Keratinocyte (primary cell): Measurements from ENCODE around the gene ZNF564.

Experiments used
- EZH2 ChIP-seq: IDR thresholded peaks from one replicate; pipeline ENCODE4 v1.6.1; 2012; ENCODE audit warnings: inconsistent platforms, mild to moderate bottlenecking, low read length, moderate library complexity
- TF ChIP-seq, protein P1 (sequence below), 3 experiments: IDR thresholded peaks in 1 of 3; conservative IDR thresholded peaks in 1 of 3; optimal IDR thresholded peaks in 1 of 3; 2 replicates in 2 of 3; 3 replicates in 1 of 3; pipeline versions ENCODE3 to v1.5.1; 2011; ENCODE audit warnings: low read length in 3 of 3, mild to moderate bottlenecking in 3 of 3, moderate library complexity in 2 of 3, control low read depth in 1 of 3, inconsistent platforms in 1 of 3; ENCODE audit not compliant: insufficient read depth in 2 of 3; ENCODE audit errors: extremely low read depth in 1 of 3

GRCh38 chr19:12567951-12568350 is 16.7 kb upstream of the ZNF564 start:
- TF ChIP-seq EZH2: no peak
- TF ChIP-seq, protein P1, sequence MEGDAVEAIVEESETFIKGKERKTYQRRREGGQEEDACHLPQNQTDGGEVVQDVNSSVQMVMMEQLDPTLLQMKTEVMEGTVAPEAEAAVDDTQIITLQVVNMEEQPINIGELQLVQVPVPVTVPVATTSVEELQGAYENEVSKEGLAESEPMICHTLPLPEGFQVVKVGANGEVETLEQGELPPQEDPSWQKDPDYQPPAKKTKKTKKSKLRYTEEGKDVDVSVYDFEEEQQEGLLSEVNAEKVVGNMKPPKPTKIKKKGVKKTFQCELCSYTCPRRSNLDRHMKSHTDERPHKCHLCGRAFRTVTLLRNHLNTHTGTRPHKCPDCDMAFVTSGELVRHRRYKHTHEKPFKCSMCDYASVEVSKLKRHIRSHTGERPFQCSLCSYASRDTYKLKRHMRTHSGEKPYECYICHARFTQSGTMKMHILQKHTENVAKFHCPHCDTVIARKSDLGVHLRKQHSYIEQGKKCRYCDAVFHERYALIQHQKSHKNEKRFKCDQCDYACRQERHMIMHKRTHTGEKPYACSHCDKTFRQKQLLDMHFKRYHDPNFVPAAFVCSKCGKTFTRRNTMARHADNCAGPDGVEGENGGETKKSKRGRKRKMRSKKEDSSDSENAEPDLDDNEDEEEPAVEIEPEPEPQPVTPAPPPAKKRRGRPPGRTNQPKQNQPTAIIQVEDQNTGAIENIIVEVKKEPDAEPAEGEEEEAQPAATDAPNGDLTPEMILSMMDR (optimal IDR thresholded peaks at IDR 0.05 in 1 of 3, IDR thresholded peaks at IDR 0.05 in 1 of 3, conservative IDR thresholded peaks at IDR 0.05 in 1 of 3; ENCODE audit: extremely low read depth in 1 of 3, insufficient read depth in 2 of 3, low read length in 3 of 3): no peak
